GM21360 (cell line): ENCODE results near the gene RCC2.

Experiments
- ATAC-seq: cut with Tn5 transposase; IDR thresholded peaks from one replicate; pipeline ENCODE4 v1.9.1; 2021; ENCODE audit warnings: mild to moderate bottlenecking, moderate library complexity; ENCODE audit not compliant: unreplicated experiment

The RCC2 gene

DNA sequence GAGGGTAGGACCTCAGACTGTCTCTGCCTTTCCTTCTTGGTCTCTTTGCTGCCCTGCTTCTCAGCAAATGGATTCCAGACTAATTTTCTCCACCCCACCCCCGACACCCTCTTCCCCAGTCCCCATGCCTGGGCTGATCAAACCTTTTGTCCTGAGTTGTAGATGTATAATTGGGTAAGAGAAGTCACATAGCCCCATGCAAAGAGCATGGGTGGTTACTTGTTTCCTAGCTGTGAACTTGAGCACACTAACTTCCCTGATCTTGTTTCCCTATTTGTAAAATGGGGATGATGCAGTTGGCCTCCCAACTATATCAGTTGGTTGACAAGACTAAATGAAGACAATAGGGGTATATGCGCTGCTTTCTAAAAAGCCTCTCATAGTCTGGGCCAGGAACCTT lies 58.3 kb downstream of the RCC2 start:
- ATAC-seq, result no peak

GRCh38 chr1:17377325-17377953 lies 62.0 kb downstream of the RCC2 start:
- no peak for ATAC-seq

GRCh38 chr1:17375651-17376050 lies 63.8 kb downstream of the RCC2 start:
- no peak for ATAC-seq

GRCh38 chr1:17372955-17373354 lies 66.5 kb downstream of the RCC2 start:
- ATAC-seq, result no peak

DNA sequence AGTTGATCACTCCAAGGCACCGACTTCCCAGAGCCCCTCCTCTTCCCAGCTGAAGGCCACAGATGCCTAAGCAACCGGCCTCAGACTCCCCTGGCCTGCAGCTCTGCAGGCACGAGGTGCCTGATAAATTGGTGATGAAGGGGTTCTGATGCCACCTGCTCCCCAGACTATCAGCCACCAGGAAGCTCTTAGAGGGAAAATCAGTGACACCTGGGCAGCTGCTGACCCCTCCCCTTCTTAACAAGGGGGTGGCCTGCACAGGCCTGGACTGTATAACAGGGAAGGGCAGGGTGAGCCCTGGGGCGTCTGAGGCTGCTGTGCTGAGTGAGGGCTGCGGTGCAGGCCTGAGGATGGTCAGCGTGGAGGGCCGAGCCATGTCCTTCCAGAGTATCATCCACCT lies 67.6 kb downstream of the RCC2 start, which contains the start of gene PADI6:
Gene PADI6 (plus strand): TSS at position 301 of the 400 bp plus-strand sequence. CDS start 50 bp downstream, at position 351.
- no peak for ATAC-seq

DNA sequence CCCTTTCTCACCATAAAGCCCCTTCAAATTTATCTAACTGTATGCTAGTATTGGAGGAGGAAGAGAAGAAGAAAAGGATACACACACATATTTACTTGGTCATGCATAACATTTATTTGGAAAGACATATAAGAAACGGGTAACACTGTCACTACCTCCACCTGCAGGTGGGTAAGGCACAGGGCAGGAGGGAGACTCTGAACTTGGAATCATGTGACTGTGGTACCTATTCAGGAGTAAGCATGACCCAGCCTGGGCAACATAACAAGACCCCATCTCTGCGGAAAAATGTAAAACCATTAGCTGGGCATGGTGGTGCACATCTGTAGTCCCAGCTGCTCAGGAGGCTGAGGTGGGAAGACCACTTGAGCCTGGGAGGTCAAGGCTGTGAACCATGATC lies 68.9 kb downstream of the RCC2 start:
- no peak for ATAC-seq

DNA sequence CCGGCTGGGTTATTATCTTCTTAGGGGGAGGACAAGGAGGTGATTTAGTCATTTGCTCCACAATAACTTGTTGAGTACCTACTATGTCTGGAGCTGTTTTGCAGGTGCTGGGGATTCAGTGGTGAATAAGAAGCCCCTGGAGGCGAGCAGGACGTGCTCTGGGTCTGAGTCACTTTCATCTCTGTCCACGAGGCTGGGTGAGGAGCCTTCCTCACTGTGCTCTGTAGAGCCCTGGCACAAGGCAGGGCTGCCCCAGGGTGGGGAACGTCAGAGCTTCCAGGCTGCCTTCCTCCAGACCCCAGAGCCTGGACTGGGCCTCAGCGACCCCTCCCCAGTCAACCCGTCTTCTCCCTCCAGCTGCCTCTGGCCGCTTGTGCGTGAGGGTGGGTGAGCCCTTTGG lies 70.0 kb downstream of the RCC2 start:
- no peak for ATAC-seq

DNA sequence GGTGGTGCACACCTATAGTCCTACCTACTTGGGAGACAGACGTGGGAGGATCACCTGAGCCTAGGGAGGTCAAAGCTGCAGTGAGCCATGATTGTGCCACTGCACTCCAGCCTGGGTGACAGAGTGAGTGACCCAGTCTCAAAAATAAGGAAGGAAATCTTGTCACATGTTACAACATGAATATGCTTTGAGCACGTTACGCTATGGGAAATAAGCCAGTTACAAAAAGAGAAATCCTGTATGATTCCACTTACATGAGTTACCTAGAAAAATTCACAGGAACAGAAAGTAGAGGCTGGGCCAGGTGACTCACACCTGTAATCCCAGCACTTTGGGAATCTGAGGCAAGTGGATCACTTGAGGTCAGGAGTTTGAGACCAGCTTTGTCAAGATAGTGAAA lies 74.2 kb downstream of the RCC2 start:
- ATAC-seq, result no peak

GRCh38 chr1:17363771-17364170 lies 75.7 kb downstream of the RCC2 start:
- ATAC-seq, result no peak

GRCh38 chr1:17363351-17363750 lies 76.1 kb downstream of the RCC2 start:
- ATAC-seq, result no peak

GRCh38 chr1:17361687-17362086 lies 77.8 kb downstream of the RCC2 start:
- no peak for ATAC-seq

DNA sequence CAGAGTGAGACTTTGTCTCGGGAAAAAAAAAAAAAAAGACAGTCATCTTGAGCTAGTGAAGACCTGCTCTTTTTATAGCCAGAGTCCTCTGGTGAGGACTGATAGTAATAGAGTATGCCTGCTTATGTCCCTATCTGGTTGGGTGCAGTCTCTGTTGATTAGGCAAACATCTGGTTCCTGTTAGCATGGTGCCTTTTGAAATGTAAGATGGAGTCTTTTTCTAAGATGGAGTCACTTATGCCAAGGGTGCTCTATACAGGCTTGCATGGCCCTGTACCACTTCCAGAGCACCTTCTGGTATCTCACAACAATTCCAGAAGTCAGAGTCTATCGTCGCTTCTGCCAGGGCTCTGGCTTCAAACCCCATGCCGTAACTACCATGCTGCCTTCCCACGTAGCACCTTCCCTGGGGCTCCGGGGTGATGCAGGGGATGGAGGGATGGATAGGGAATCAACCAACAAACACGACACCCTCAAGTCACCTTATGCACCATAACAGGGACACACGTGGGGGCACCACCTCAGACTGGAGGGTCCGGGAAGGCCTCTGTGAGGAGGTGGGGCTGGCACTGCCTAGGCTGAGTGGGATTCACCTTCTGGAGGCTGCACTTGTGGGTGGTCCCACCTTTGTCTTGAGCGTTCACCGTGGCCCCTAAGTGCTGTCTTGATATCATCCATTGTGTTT lies 79.1 kb downstream of the RCC2 start:
- ATAC-seq, result no peak

DNA sequence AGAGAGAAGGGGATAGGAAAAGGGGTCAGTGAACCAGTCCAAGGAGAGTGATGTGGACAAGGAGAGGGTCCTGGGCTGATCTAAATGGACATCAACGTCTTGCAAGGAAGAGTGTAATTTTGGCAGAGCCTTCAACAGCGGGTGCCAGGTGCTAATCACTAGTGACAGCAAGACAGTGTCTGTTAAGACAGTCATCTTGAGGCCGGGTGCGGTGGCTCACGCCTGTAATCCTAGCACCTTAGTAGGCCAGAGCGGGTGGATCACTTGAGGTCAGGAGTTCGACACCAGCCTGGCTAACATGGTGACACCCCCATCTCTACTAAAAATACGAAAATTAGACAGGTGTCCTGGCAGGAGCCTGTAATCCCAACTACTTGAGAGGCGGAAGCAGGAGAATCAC lies 79.7 kb downstream of the RCC2 start:
- no peak for ATAC-seq

DNA sequence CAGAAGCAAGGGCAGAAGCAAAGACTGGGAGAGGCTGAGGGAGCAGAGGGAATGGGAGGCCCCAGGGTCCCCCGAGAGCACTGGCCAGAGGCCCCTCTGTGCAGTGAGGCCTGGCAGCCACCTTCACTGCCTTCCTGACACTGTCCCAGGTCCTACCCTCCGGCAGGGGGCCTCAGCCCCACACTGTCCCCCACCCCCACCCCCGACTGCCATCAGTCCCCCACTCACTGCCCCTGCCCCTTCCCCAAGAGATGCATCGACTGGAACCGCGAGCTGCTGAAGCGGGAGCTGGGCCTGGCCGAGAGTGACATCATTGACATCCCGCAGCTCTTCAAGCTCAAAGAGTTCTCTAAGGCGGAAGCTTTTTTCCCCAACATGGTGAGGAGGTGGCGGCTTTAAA lies 80.4 kb downstream of the RCC2 start:
- no peak for ATAC-seq

- no peak for ATAC-seq
Measured at GRCh38 chr1:17358557-17358956, 80.9 kb downstream of the RCC2 start.
